GM12801 (cell line): Measurements from ENCODE around the gene SSU72.

Source experiments
- CTCF ChIP-seq: IDR thresholded peaks from one replicate; pipeline ENCODE4 v1.5.1; 2011; ENCODE audit warnings: control low read depth; ENCODE audit not compliant: insufficient read length; ENCODE audit errors: extremely low read depth

The SSU72 gene

GRCh38 chr1:1582585-1583346 is 8.1 kb upstream of the SSU72 start:
- TF ChIP-seq CTCF: no peak

GRCh38 chr1:1578371-1578940 is 3.8 kb upstream of the SSU72 start:
- no peak for TF ChIP-seq CTCF

GRCh38 chr1:1577367-1578011 is 2.8 kb upstream of the SSU72 start:
- TF ChIP-seq CTCF: no peak

- TF ChIP-seq CTCF: no peak
These were observed 581 bp downstream of the SSU72 start for GRCh38 chr1:1573843-1574720.

GRCh38 chr1:1569341-1569740 is 5.3 kb downstream of the SSU72 start:
- TF ChIP-seq CTCF: no peak

- no peak for TF ChIP-seq CTCF
These were observed 6.8 kb downstream of the SSU72 start for GRCh38 chr1:1567891-1568291.
